COLO668 (cell line): ENCODE data around the gene CALD1.

ENCODE experiments used
- DNase-seq: peaks from one replicate; lab custom pipeline; 2025; ENCODE audit not compliant: unreplicated experiment; lab: John Stamatoyannopoulos, UW

The CALD1 gene

GRCh38 chr7:134758981-134759380, 20.5 kb upstream of the CALD1 start:
- DNase-seq: no peak

GRCh38 chr7:134761266-134761665, 18.2 kb upstream of the CALD1 start:
- no peak for DNase-seq

- DNase-seq: no peak
These were observed 15.5 kb upstream of the CALD1 start for GRCh38 chr7:134763960-134764359.

- no peak for DNase-seq
These were observed 15.1 kb upstream of the CALD1 start for GRCh38 chr7:134764365-134764764.

- DNase-seq: no peak
These were observed 12.5 kb upstream of the CALD1 start for GRCh38 chr7:134766779-134767519.

- no peak for DNase-seq
These were observed 11.8 kb upstream of the CALD1 start for GRCh38 chr7:134767520-134768168.

- no peak for DNase-seq
These were observed 11.2 kb upstream of the CALD1 start for GRCh38 chr7:134768243-134768642.

GRCh38 chr7:134770676-134771075, 8.8 kb upstream of the CALD1 start:
- DNase-seq: no peak

GRCh38 chr7:134771111-134771510, 8.3 kb upstream of the CALD1 start:
- no peak for DNase-seq

- DNase-seq: no peak
These were observed 7.5 kb upstream of the CALD1 start for GRCh38 chr7:134771889-134772288.

- DNase-seq: no peak
These were observed 7.0 kb upstream of the CALD1 start for GRCh38 chr7:134772401-134772800.

GRCh38 chr7:134773164-134773563, 6.3 kb upstream of the CALD1 start:
- DNase-seq: no peak

- no peak for DNase-seq
These were observed 5.3 kb upstream of the CALD1 start for GRCh38 chr7:134774119-134774518.

- no peak for DNase-seq
These were observed 2.0 kb upstream of the CALD1 start for GRCh38 chr7:134777470-134777869.

- DNase-seq: no peak
These were observed 1.4 kb upstream of the CALD1 start for GRCh38 chr7:134777908-134778580.

- DNase-seq: no peak
These were observed 269 bp downstream of the CALD1 start for GRCh38 chr7:134779741-134780065.

GRCh38 chr7:134780166-134780828, 863 bp downstream of the CALD1 start:
- no peak for DNase-seq

GRCh38 chr7:134781171-134781570, 1.7 kb downstream of the CALD1 start:
- no peak for DNase-seq

GRCh38 chr7:134782121-134782623, 2.7 kb downstream of the CALD1 start:
- DNase-seq: no peak

GRCh38 chr7:134783294-134784069, 4.0 kb downstream of the CALD1 start:
- DNase-seq: no peak
